ENCODE measurements around the gene OR6C2. TPM values are rescaled to one million over a fixed set of nuclear protein-coding genes. Genes with fewer than 3 reads are reported as not detected.
"Not testable (repeated sequence)": the region's sequence is repeated elsewhere in the genome, so short reads cannot be mapped to it uniquely, and the experiment has no call there.

OR6C2 gene
- total and polyA plus RNA-seq, 2 of the 8 experiments (the other 6 are each of a cell fraction or from before 2014, with no cell fraction given), result not detected

GRCh38 chr12:55441233-55441632, 2.6 kb upstream of the OR6C2 start:
- H3K9me3 ChIP-seq (ENCODE audit: insufficient read depth in 2 of 2, low read depth in 1 of 2, low read length in 1 of 2); FAIRE-seq; H3K4me3 ChIP-seq (ENCODE audit: extremely low read depth in 1 of 4, insufficient read depth in 2 of 4, low read depth in 3 of 4, low read length in 4 of 4); H3K27me3 ChIP-seq (replicated peaks in 1 of 4; ENCODE audit: control insufficient read depth in 3 of 4, extremely low read depth in 1 of 4, insufficient read depth in 3 of 4, low read length in 3 of 4); CTCF ChIA-PET (ENCODE audit: partially characterized antibody); H3K23ac ChIP-seq (ENCODE audit: insufficient read length); H3K4ac ChIP-seq (replicated peaks; ENCODE audit: insufficient read length, low read depth, low read length); H4K91ac ChIP-seq (replicated peaks; ENCODE audit: insufficient read length, low read length); POLR2A ChIA-PET (ENCODE audit: partially characterized antibody); H2BK120ac ChIP-seq (replicated peaks; ENCODE audit: low read depth, low read length); H2BK15ac ChIP-seq (ENCODE audit: low read length); H2AFZ ChIP-seq (ENCODE audit: low read length); H4K8ac ChIP-seq (ENCODE audit: extremely low read depth, insufficient read depth, low read length); H3K9ac ChIP-seq (replicated peaks in 1 of 4; ENCODE audit: extremely low read depth in 1 of 4, low read depth in 3 of 4, low read length in 3 of 4); H3K56ac ChIP-seq (replicated peaks; ENCODE audit: insufficient read length, low read depth, low read length); H3K4me2 ChIP-seq (ENCODE audit: insufficient read depth in 1 of 2, low read depth in 2 of 2, low read length in 2 of 2); DNase-seq (ENCODE audit: low read depth in 1 of 2, low spot score in 2 of 2); H3K27ac ChIP-seq (ENCODE audit: low read depth, low read length); H3K14ac ChIP-seq (ENCODE audit: insufficient read length); H2BK20ac ChIP-seq (ENCODE audit: low read length); H3K4me1 ChIP-seq (replicated peaks in 1 of 4; ENCODE audit: control insufficient read depth in 3 of 4, insufficient read depth in 4 of 4, low read length in 3 of 4); H2BK5ac ChIP-seq (ENCODE audit: low read depth, low read length); H2BK12ac ChIP-seq (ENCODE audit: low read depth, low read length); H3K18ac ChIP-seq (ENCODE audit: extremely low read depth, low read length); H3K79me2 ChIP-seq (ENCODE audit: control insufficient read depth in 1 of 2, insufficient read depth in 2 of 2, low read length in 2 of 2); H4K20me1 ChIP-seq (replicated peaks in 1 of 2; ENCODE audit: control insufficient read depth in 1 of 2, insufficient read depth in 2 of 2, low read length in 2 of 2); H3K79me1 ChIP-seq (ENCODE audit: low read depth, low read length); H3K23me2 ChIP-seq (ENCODE audit: low read depth, low read length); H3K36me3 ChIP-seq (ENCODE audit: control insufficient read depth in 2 of 4, insufficient read depth in 4 of 4, low read length in 3 of 4); H4K5ac ChIP-seq (ENCODE audit: insufficient read length, low read depth, low read length); H2AK5ac ChIP-seq (ENCODE audit: low read depth, low read length): not testable (repeated sequence)
- WGBS, 2 experiments (ENCODE audit: extremely low coverage in 1 of 2, insufficient coverage in 1 of 2, insufficient read length in 1 of 2, insufficient replicate concordance in 2 of 2, low coverage in 1 of 2, low lambda C conversion rate in 2 of 2, missing lambda C conversion rate in 1 of 2), result 82% methylated on average over 5 of the region's 5 CpGs; no CpG with 5 or more reads in 1 of the 2 experiments
- peak in 1 of 2 experiments; percentile 91; a peak in 1 of 3 replicates for TF ChIP-seq EP300 (IDR thresholded peaks at IDR 0.05; ENCODE audit: borderline replicate concordance in 1 of 2, low read depth in 2 of 2, low read length in 2 of 2)
